ENCODE results near the gene RPRD1B.

- no peak for TF ChIP-seq CTCF (IDR thresholded peaks at IDR 0.05; ENCODE audit: poor library complexity)
- TF ChIP-seq EZH2 (IDR thresholded peaks at IDR 0.05; ENCODE audit: borderline replicate concordance): no peak
These were observed 42.2 kb upstream of the RPRD1B start for GRCh38 chr20:37991157-37991866.
